Caco-2 (cell line): ENCODE results near the gene FRMD1. TPM values are rescaled to one million over a fixed set of nuclear protein-coding genes. Genes with fewer than 3 reads are reported as not detected.

Source experiments
- BruUV-seq: library from RNA; stranded (reverse); fragments of 400-500 nt; replicated peaks from 2 replicates; lab custom pipeline; 2021; lab: Mats Ljungman, UMichigan
- CTCF ChIA-PET: fragments of 300-600 bp; sonication (Branson Sonifier 250); formaldehyde crosslinking; loops from one replicate; lab custom pipeline; 2022; ENCODE audit warnings: antibody characterized with exemption; lab: Charles Lee
- POLR2A ChIA-PET: fragments of 300-600 bp; sonication (Branson Sonifier 250); formaldehyde crosslinking; loops from one replicate; lab custom pipeline; 2022; ENCODE audit warnings: antibody characterized with exemption; lab: Charles Lee
- DNase-seq, 2 experiments: peaks; one replicate each; pipeline versions ENCODE4 v3.0.0 to v3.0.0-alpha.2; 2020 to 2022
- H3K27me3 ChIP-seq: replicated peaks from 2 replicates; pipeline ENCODE4 v1.6.0; 2011; ENCODE audit warnings: low read length; ENCODE audit not compliant: control insufficient read depth, insufficient read depth
- H3K36me3 ChIP-seq: 2 replicates; pipeline ENCODE4 v1.5.1; 2011; ENCODE audit warnings: low read length; ENCODE audit not compliant: control insufficient read depth, insufficient read depth
- H3K4me1 ChIP-seq: fragments of 250-450 bp; sonication (Bioruptor Pico); 2 replicates; pipeline ENCODE4 v1.5.1; 2020; ENCODE audit warnings: mild to moderate bottlenecking
- H3K4me3 ChIP-seq: 2 replicates; pipeline ENCODE4 v1.5.1; 2011; ENCODE audit warnings: low read depth, mild to moderate bottlenecking, control low read depth, low read length
- H3K9me3 ChIP-seq: fragments of 250-450 bp; sonication (Bioruptor Pico); 2 replicates; pipeline ENCODE4 v1.5.1; 2020; ENCODE audit warnings: mild to moderate bottlenecking, moderate library complexity
- H3K27ac Mint-ChIP-seq: one replicate; pipeline ENCODE4 v1.8.0; 2022; ENCODE audit warnings: mixed read lengths; ENCODE audit not compliant: unreplicated experiment
- H3K27me3 Mint-ChIP-seq: one replicate; pipeline ENCODE4 v1.8.0; 2022; ENCODE audit warnings: mixed read lengths; ENCODE audit not compliant: insufficient read depth, unreplicated experiment
- H3K36me3 Mint-ChIP-seq: one replicate; pipeline ENCODE4 v1.8.0; 2022; ENCODE audit warnings: mild to moderate bottlenecking, mixed read lengths; ENCODE audit not compliant: insufficient read depth, unreplicated experiment
- H3K4me1 Mint-ChIP-seq: one replicate; pipeline ENCODE4 v1.8.0; 2022; ENCODE audit warnings: low read depth, mixed read lengths; ENCODE audit not compliant: unreplicated experiment
- H3K4me3 Mint-ChIP-seq: one replicate; pipeline ENCODE4 v1.8.0; 2022; ENCODE audit warnings: mild to moderate bottlenecking, moderate library complexity, mixed read lengths; ENCODE audit not compliant: unreplicated experiment
- H3K9me3 Mint-ChIP-seq: one replicate; pipeline ENCODE4 v1.8.0; 2022; ENCODE audit warnings: mixed read lengths; ENCODE audit not compliant: unreplicated experiment
- CTCF ChIP-seq, 2 experiments: fragments of 200-600 bp in 1 of 2; IDR thresholded peaks; 1 replicate in 1 of 2; 2 replicates in 1 of 2; pipeline versions ENCODE4 v1.5.1 to v1.8.0; 2011 to 2022; ENCODE audit warnings: antibody characterized with exemption in 1 of 2, control low read depth in 1 of 2, inconsistent platforms in 1 of 2, low read depth in 1 of 2, low read length in 1 of 2, mild to moderate bottlenecking in 1 of 2, moderate library complexity in 1 of 2; ENCODE audit not compliant: insufficient read depth in 1 of 2, severe bottlenecking in 1 of 2, unreplicated experiment in 1 of 2
- intact Hi-C: fragments of 100-400 bp; cut with micrococcal nuclease; formaldehyde crosslinking; loops from one replicate; pipeline ENCODE4 v1.10.0; 2022; ENCODE audit not compliant: unreplicated experiment
- total RNA-seq: library from RNA; stranded (reverse); gene quantifications from 2 replicates; pipeline ENCODE4 v1.2.3, GENCODE V29; 2022

Gene FRMD1
- total RNA-seq, 1 experiment from 2014 or later, result 0.14 TPM

- H3K27me3 Mint-ChIP-seq, result no peaks in the 10 kb centered on the region
- no peaks in the 10 kb centered on the region for H3K4me1 Mint-ChIP-seq
- no peaks in the 10 kb centered on the region for H3K9me3 Mint-ChIP-seq
- CTCF ChIA-PET, result interaction anchor here (0.6 kb wide), 1 partner anchor 142 kb away, joined by 5 read pairs; no protein-coding TSS in a partner anchor
- Histone ChIP-seq H3K4me1 (no peaks in the 10 kb centered on the region), H3K4me3 (no peak overlapping the region), H3K27me3 (no peaks in the 10 kb centered on the region), H3K36me3 (no peaks in the 10 kb centered on the region), H3K9me3 (no peaks in the 10 kb centered on the region)
- intact Hi-C loops, result no loop called here
- no TSS peak for BruUV-seq
- no peak for DNase-seq
- no peak for TF ChIP-seq CTCF (IDR thresholded peaks at IDR 0.05; ENCODE audit: insufficient read depth in 1 of 2, low read depth in 1 of 2, low read length in 1 of 2, severe bottlenecking in 1 of 2, unreplicated experiment in 1 of 2)
- H3K36me3 Mint-ChIP-seq, result no peaks in the 10 kb centered on the region
- POLR2A ChIA-PET, result no interaction called here
- H3K4me3 Mint-ChIP-seq, result no peak overlapping the region
- no peak overlapping the region for H3K27ac Mint-ChIP-seq
These were observed 25.7 kb downstream of the FRMD1 start for GRCh38 chr6:168053086-168053956.

- no peak for TF ChIP-seq CTCF (IDR thresholded peaks at IDR 0.05; ENCODE audit: insufficient read depth in 1 of 2, low read depth in 1 of 2, low read length in 1 of 2, severe bottlenecking in 1 of 2, unreplicated experiment in 1 of 2)
- CTCF ChIA-PET, result no interaction called here
- no peaks in the 10 kb centered on the region for H3K4me1 ChIP-seq
- no peaks in the 10 kb centered on the region for H3K4me1 Mint-ChIP-seq
- no peak overlapping the region for H3K4me3 Mint-ChIP-seq
- POLR2A ChIA-PET, result no interaction called here
- no peaks in the 10 kb centered on the region for H3K27me3 Mint-ChIP-seq
- no peak for DNase-seq
- no peaks in the 10 kb centered on the region for H3K36me3 ChIP-seq
- H3K9me3 ChIP-seq, result no peaks in the 10 kb centered on the region
- no peaks in the 10 kb centered on the region for H3K9me3 Mint-ChIP-seq
- H3K36me3 Mint-ChIP-seq, result no peaks in the 10 kb centered on the region
- no TSS peak for BruUV-seq
- no peaks in the 10 kb centered on the region for H3K27me3 ChIP-seq
- no peak overlapping the region for H3K4me3 ChIP-seq
- intact Hi-C loops, result no loop called here
- H3K27ac Mint-ChIP-seq, result no peak overlapping the region
These were observed 26.6 kb downstream of the FRMD1 start for GRCh38 chr6:168052291-168052891.

- Mint-ChIP-seq H3K27me3 (no peaks in the 10 kb centered on the region), H3K9me3 (no peaks in the 10 kb centered on the region), H3K4me3 (no peak overlapping the region), H3K36me3 (no peaks in the 10 kb centered on the region), H3K27ac (no peak overlapping the region), H3K4me1 (no peaks in the 10 kb centered on the region)
- no peaks in the 10 kb centered on the region for H3K36me3 ChIP-seq
- POLR2A ChIA-PET, result no interaction called here
- no peaks in the 10 kb centered on the region for H3K9me3 ChIP-seq
- CTCF ChIA-PET, result no interaction called here
- DNase-seq, result no peak
- H3K4me3 ChIP-seq, result no peak overlapping the region
- no peaks in the 10 kb centered on the region for H3K4me1 ChIP-seq
- no peaks in the 10 kb centered on the region for H3K27me3 ChIP-seq
- no peak for TF ChIP-seq CTCF (IDR thresholded peaks at IDR 0.05; ENCODE audit: insufficient read depth in 1 of 2, low read depth in 1 of 2, low read length in 1 of 2, severe bottlenecking in 1 of 2, unreplicated experiment in 1 of 2)
- no TSS peak for BruUV-seq
- intact Hi-C loops, result no loop called here
These were observed 27.4 kb downstream of the FRMD1 start for GRCh38 chr6:168051648-168052047.
